Activated gamma-delta T cell (primary cell): ENCODE data around the gene CLIC6.
"Not testable (repeated sequence)": the region's sequence is repeated elsewhere in the genome, so short reads cannot be mapped to it uniquely, and the experiment has no call there.

Source experiments
- DNase-seq: peaks from one replicate; lab custom pipeline; 2025; lab: John Stamatoyannopoulos, UW

The CLIC6 gene

DNA sequence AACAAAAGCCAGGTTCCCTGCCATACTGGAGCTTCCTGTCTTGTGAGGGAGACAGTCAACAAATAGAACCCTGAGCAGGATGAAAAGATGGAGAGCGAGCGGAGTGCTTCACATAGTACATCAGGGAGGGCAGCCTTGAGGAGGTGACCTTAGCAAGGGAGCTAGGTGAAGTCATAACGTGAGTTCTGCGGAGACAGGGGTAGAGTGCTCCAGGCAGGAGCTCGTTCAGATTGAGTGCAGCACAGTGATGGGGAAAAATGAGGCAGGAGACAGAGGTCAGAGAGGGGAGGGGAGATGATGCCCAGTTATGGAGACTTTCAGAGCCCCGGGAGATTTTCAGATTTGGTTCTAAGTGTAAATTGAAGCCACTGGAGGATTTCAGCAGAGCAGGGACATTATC is 15.3 kb upstream of the CLIC6 start:
- no peak for DNase-seq

DNA sequence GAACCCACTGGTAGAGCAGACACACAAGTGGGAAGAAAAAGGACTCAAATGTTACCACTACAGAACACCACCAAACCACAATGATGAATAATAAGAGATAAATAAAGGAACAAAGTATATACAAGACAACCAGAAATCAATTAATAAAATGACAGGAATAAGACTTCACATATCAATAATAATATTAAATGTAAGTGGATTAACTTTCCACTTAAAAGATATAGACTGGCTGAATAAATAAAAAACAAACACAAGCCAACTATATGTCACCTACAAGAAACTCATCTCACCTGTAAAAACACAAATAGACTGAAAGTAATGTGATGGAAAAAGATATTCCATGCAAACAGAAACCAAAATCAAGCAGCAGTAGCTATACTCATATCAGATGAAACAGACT is 6.9 kb upstream of the CLIC6 start:
- DNase-seq, result no peak

DNA sequence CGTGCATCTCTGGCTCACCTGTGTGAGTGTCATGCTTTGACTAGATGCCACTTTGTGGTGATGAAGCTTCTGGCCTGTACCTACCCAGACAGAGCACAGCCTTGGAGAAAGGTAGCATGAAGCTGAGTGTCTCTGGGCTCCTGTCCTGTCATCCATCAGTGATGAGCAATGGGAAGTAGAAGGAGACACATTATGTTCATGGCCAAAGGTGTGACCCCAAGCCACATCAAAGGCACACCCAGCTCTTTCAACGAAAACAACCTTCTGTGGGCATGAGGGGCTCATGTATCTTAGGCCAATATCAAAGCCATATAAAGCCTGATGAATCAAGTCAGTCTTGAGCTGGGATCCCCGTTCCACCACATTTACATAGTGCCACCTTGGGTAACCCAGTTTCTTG is 1.0 kb upstream of the CLIC6 start:
- no peak for DNase-seq

DNA sequence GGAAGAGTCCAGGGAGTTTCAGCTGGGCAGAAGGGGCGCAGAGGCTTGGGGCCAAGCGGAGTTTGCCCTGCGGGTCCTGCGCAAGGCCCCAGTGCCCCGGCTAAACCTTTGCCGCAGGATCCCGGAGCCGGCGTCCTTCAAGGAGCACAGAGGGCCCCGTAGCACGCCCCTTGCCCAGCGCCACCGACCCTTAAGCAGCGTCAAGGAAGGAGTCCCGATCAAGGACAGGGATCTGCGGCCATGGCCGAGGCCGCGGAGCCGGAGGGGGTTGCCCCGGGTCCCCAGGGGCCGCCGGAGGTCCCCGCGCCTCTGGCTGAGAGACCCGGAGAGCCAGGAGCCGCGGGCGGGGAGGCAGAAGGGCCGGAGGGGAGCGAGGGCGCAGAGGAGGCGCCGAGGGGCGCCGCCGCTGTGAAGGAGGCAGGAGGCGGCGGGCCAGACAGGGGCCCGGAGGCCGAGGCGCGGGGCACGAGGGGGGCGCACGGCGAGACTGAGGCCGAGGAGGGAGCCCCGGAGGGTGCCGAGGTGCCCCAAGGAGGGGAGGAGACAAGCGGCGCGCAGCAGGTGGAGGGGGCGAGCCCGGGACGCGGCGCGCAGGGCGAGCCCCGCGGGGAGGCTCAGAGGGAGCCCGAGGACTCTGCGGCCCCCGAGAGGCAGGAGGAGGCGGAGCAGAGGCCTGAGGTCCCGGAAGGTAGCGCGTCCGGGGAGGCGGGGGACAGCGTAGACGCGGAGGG is 520 bp downstream of the CLIC6 start:
- no peak for DNase-seq

DNA sequence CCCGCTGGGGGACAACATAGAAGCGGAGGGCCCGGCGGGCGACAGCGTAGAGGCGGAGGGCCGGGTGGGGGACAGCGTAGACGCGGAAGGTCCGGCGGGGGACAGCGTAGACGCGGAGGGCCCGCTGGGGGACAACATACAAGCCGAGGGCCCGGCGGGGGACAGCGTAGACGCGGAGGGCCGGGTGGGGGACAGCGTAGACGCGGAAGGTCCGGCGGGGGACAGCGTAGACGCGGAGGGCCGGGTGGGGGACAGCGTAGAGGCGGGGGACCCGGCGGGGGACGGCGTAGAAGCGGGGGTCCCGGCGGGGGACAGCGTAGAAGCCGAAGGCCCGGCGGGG is 1.1 kb downstream of the CLIC6 start:
- not testable (repeated sequence) for DNase-seq

DNA sequence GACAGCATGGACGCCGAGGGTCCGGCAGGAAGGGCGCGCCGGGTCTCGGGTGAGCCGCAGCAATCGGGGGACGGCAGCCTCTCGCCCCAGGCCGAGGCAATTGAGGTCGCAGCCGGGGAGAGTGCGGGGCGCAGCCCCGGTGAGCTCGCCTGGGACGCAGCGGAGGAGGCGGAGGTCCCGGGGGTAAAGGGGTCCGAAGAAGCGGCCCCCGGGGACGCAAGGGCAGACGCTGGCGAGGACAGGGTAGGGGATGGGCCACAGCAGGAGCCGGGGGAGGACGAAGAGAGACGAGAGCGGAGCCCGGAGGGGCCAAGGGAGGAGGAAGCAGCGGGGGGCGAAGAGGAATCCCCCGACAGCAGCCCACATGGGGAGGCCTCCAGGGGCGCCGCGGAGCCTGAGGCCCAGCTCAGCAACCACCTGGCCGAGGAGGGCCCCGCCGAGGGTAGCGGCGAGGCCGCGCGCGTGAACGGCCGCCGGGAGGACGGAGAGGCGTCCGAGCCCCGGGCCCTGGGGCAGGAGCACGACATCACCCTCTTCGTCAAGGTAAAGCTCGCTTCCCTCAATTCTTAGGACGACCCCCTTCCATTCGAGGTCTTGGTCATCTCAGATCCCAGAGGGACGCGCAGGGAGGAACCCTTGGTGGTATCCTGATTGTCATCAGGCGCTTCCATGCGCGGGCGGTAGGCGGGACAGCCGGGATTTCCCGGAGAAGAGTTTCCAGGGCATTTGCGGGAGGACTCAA is 1.6 kb downstream of the CLIC6 start:
- DNase-seq, result no peak

DNA sequence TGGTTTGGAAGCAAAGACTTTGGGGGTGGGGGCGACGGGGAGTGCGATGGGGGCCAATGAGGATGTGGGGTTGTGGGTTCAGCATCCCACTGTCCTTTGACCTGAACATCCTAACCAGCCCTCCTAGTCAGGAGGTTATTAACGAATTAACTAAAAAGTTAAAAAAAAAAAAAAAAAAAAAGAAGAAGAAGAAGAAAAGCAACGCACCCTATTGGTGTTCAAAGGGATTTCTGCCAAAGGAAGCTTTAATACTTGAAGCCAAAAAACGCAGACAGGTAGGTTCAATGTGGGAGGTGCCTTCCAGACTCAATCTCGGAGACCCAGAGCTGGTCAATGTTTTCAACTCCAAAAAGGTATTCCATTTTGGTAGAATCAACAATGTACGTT is 2.2 kb downstream of the CLIC6 start:
- no peak for DNase-seq

DNA sequence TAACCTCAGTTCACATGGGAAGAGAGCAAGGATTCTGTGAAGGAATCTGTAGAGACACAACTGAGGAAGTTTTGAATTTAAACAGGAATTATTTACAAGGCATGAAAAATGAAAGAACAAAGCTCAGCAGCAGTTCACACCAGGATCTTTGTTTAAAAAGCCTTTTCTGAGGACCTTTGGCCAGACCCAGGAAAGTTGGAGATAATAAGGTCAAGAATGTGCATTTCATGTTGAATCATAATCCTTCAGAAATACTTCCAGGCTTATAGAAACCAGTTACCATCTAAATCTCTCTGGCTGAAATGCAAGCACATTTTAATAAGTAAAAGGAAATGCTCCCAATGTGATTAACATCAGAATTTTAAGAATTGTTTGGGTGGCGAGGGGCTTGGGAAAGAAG is 2.7 kb downstream of the CLIC6 start:
- no peak for DNase-seq

DNA sequence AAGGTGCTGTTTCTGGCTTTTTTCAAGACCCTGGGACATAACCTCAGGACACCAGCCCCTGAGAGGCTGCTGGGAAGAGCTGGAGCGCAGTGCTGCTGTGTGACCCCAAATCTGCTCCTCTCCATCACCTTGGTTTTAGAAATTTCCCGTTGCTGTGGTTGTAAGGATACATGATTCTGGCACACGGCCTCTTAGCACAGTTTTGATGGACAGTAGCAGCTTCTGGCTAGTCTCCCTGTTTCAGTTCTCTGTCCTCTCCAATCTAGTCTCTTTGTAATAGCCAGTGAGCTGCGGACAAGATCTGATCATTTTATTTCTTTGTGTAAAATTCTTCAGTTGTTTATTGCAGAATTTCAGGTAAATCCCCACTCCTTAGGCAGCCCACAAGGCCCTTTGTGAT is 3.1 kb downstream of the CLIC6 start:
- DNase-seq, result no peak

DNA sequence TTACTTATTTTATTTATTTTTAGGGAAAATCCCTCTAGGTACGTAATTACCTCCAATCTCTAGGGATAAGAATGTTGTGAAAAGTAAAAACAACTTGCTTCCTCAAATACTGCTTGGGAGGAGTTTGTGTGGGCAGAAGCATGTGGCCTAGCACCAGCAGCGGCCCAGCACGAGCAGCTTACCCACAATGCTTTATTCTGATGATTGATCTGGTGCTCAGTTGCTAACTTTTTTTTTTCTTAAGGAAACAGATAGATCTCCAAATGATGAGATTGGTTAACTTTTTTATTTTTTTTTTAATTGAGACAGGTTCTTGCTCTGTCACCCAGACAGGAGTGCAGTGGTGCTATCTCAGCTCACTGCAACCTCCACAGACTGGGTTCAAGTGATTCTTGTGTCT is 4.2 kb downstream of the CLIC6 start:
- DNase-seq, result no peak

DNA sequence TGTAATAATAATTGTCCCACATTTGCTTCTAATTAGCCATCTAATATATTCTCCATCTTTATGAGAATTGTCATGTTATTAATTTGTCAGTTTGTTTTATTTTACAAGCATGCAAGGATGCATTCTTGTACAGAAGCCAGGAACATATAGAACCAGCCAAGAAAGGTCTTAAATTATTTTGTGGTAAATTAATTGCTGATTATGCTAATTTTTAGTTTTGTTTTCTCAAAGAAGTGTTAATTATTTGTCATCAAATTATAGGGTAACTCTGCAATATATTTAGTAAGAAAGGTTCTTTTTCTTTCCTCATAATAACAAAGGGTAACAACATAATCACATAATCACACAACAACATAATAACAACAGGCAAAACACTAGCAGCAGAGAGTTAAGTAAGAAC is 5.7 kb downstream of the CLIC6 start:
- DNase-seq, result no peak

DNA sequence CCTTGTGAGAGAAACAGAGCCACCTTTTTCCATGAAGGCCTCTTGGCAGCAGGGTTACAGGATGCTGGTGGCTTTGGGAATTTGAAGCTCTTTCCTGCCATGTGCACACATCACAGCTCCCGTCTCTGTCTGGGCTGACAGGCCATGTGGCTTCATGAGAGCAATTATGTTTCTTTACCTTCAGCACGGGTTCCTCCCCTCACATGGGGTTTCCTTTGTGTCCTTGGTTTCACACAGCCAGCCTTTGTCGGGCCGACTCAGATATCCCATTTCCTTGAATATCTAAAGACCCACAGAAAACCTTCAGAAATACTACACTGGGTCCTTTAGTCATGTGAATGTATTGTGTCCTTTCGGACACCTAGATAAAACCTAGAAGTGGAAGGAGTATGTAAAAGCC is 7.1 kb downstream of the CLIC6 start:
- DNase-seq, result no peak

DNA sequence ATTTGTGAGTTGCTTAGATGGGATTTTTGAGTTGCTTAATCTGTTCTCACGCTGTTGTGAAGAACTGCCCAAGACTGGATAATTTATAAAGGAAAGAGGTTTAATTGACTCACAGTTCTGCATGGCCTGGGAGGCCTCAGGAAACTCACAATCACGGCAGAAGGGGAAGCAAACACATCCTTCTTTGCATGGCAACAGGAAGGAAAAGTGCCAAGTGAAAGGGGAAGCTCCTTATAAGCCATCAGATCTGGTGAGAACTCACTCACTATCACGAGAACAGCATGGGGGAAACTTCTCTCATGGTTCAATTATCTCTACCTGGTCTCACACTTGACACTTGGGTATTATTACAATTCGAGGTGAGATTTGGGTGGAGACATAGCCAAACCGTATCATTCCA is 10.3 kb downstream of the CLIC6 start:
- no peak for DNase-seq

DNA sequence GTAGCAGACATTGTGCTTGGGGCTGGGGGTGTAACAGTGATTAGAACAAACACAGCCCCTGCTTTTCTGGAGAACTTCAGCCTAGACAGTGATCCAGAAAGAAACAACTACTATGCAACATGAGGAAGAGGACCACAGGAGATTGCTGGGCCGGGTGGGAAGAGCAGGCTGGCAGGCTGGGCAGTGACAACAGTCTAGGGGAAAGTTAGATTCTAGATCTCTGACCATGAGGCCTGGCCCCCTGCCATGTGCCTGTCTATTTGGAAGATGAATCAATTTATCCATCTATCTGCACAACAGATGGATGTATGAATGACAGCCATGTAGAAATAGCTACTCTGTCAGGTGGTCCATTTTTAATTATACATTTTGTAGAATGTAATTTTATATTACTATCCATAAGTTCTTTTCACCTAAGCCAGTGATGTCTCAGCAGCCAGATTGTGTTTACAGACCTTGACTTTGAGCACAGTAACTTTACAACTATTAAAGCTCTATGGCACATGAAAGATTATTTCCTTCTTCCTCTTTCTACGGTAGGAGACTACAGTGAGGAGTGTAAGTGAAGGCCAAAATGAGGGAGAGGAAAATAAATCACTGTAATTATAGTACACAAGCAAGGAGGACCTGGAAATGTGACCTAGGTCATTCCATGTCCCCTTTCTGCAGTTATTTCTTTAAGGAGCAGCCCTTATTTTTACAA is 15.5 kb downstream of the CLIC6 start:
- no peak for DNase-seq

DNA sequence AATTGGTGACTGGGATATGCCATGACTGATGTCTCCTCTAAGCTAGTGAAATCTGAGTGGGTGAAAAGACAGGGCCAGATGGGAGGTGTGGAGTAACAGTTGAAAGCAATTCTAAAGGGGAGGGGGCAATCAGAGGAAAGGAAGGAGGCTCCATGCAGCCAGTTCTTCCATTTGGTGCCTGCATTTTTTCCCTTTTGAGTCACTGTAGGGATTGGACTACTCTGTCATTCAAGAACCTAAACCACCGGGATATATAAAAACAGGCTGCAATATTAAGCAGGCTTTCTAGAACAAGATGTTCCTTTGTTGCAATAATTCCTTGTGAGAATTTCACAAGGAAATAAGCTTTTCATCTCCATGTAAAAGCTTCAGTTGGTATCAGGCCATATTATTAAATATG is 18.3 kb downstream of the CLIC6 start:
- no peak for DNase-seq

DNA sequence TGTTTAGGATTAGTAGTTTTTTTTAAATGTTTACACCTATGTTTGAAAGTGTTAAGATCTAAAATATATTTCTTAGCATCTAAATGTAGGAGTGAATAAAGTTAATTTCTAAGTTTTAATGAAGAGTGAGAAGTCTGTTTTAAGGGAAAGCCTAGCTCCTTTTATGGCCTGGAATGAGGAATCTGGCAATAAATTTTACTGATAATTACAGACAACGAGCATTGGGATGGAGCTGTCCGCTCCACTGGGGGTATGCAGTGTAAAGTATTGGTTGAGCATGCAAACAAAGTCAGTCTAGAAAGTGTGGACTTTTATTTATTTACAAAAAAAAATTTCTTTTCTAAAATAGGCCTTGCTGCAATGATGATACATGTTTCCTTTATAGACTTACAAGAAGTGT is 19.0 kb downstream of the CLIC6 start:
- no peak for DNase-seq

DNA sequence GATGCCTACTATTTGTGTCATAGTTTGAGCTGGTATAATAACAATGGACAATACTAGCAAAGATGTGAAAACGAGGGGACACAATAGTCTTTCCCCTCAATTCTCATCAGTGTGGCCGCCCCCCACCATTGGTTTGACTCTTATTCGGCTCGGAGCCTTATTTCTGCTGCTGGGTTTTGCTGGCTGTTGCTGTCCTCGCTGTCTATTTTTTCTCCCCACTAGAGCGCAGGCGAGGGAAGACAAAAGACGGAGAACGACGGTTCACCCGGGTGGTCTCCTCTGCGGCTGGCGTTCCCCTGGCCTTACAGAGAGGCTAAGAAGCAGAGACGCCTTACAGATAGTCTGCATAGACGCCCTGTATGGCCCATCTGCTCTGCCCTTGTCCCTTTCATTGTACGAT is 19.4 kb downstream of the CLIC6 start:
- no peak for DNase-seq

DNA sequence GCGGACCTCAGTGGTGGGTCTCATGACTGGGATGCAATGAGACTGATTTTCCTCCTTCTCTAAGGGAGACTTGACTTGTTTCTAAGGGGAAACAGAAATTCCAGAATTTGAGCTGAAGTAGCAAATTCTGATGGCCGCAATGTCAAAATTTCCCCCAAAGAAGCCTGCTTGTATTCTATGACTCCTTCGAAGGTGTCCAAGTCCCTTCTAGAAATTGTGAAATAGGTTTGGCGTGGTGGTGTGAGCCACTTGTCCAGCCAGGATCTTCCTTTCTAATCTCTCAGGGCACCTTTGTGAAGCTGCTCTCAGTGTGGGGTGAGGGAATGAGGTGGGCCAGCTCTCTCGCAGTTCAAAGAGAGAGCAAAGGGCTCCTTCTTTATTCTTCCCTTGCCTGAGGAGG is 19.9 kb downstream of the CLIC6 start:
- no peak for DNase-seq

DNA sequence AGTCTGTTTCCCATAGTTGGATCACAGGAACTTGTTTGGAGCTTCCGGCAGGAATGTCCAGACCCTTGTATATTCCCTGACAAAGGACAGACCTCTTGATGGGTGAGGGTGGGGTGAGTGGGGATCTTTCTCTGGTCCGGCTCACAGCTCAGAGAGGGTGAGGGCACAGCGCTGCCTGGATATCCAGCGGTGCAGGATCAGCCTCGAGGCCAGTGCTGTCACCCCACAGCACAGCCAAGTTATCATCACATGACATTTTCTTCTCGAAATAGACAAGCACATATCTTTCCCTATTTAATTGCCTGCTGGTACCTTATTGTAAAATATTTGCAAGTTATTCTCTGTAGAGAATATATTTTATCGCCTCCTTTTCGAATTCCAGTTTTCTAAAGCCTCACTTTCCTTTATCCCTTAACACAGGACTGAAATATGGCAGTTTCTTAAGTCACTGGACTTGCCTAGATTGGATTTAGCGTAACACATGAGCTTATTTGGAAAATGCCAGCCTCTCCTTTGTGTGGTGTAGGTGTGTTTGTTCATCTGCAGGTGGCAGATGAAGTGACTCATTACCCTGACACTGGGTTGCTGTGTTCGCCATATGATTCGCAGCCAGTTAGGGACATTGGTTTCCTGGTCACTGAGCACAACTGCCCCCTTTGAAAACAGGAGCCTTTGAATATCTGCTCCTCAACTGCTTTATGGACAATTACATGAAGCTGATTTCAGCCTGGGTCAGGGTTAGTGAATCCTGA is 21.4 kb downstream of the CLIC6 start:
- DNase-seq, result no peak

DNA sequence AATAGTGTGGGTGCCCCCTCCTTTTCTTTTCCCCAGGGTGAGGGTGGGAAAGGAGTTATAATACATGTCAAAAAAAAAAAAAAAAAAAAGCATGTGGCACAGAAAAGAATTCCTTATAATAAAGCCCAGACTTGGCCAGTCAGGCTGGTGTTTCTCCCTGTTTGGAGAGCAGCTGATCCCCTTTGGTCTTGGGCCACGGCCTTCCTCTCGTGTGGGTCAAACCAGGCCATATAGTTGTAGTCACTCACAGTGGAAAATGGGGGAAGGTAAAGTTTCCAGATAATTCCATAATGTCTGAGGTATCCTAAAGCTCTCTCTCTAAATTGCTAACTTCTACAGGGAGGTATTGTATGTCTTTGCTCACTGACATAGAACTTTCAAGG is 22.0 kb downstream of the CLIC6 start:
- DNase-seq, result no peak

DNA sequence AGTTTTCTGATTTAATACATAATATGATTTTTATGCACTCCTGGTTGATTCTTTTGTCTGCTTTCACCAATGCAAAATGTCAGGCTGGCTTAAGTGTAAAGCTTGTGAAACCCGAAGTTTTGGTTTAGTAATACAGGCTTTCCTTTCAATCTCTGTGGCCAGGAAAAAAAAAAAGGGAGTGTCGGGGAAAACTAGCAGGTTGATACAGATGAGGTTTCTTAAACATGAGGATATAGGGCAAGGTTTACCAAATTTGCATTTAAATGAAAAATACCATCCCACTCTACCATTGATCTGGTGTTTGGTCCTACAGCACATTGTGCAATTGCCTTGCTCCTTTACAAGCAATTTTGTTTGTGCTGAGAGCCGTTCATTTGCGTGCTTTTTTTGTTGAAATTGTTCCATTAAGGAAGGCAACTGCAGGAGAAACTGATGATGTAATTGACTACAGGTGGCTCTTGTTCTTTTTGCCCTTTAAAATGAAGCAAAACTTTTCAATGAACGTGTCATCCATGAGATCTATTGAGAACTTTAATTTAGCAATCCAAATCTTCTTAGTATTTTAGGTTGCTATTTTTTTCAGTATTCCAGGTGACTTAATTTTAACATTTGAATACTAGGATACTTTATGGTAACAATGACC is 22.7 kb downstream of the CLIC6 start:
- DNase-seq, result no peak

DNA sequence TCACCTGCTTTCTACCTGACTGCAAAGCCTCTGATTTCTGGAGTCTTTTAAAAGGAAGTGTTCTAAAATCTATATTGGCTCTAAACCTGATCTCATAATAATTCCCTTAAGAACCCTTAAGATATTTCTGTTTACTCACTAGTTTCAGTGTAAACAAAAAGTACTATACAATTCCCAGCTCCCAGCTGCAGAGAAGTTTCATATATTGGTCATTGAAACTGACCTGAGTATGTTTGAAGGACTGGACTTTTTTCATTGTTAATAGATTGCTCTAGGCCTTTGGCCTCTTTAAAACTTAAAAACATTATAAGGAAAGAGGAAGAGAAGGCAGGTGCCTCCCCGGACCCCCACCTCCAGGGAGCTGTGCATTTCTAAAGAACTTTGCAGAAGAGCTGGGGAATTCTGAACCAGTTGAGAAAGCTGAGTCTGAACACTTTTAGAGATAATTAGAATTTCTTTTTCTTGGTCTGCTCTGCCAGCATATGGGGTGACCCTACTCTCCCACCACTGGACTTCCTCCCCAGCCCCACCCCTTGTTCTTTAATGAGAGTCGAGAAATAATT is 23.7 kb downstream of the CLIC6 start:
- DNase-seq, result no peak
